MG63 (cell line): Measurements from ENCODE around the gene EPHB2. TPM values are rescaled to one million over a fixed set of nuclear protein-coding genes. Genes with fewer than 3 reads are reported as not detected.
A peak's percentile ranks its signal among the peaks of the same experiment; 100 is the strongest.
"Not testable (repeated sequence)": the region's sequence is repeated elsewhere in the genome, so short reads cannot be mapped to it uniquely, and the experiment has no call there.

Experiments
- DNase-seq: peaks from one replicate; pipeline ENCODE4 v3.0.0-alpha.2; 2020
- H3K27me3 ChIP-seq: fragments of 250-450 bp; sonication (Bioruptor Pico); 2 replicates; pipeline ENCODE4 v1.5.1; 2020; ENCODE audit warnings: mild to moderate bottlenecking, moderate library complexity
- H3K36me3 ChIP-seq: fragments of 250-450 bp; sonication (Bioruptor Pico); 2 replicates; pipeline ENCODE4 v1.5.1; 2020; ENCODE audit warnings: mild to moderate bottlenecking, moderate library complexity
- H3K4me3 ChIP-seq: fragments of 250-450 bp; sonication (Bioruptor Pico); 2 replicates; pipeline ENCODE4 v1.5.1; 2020; ENCODE audit warnings: mild to moderate bottlenecking, moderate library complexity
- H3K9me3 ChIP-seq: fragments of 250-450 bp; sonication (Bioruptor Pico); 2 replicates; pipeline ENCODE4 v1.5.1; 2020; ENCODE audit warnings: mild to moderate bottlenecking, moderate library complexity
- total RNA-seq: library from RNA; depleted of rRNA; stranded (reverse); fragments of >200 nt; shearing (Covaris generic); gene quantifications from 2 replicates; pipeline ENCODE4 v1.2.3, GENCODE V29; 2014; ENCODE audit warnings: low replicate concordance

EPHB2 gene
- total RNA-seq, 1 experiment from 2014 or later, result 19.6 TPM

GRCh38 chr1:22917989-22918388, 207.3 kb downstream of the EPHB2 start:
- no peak overlapping the region for H3K4me3 ChIP-seq
- H3K27me3 ChIP-seq, result no peaks in the 10 kb centered on the region
- DNase-seq, result no peak
- no peaks in the 10 kb centered on the region for H3K36me3 ChIP-seq
- peaks cover 5% of the 10 kb centered on the region for H3K9me3 ChIP-seq

- Histone ChIP-seq H3K27me3 (no peaks in the 10 kb centered on the region), H3K36me3 (no peaks in the 10 kb centered on the region), H3K4me3 (no peak overlapping the region), H3K9me3 (peaks cover 7% of the 10 kb centered on the region)
- DNase-seq, result no peak
Observed at GRCh38 chr1:22918644-22919043, 208.0 kb downstream of the EPHB2 start.

- no peaks in the 10 kb centered on the region for H3K27me3 ChIP-seq
- DNase-seq, result no peak
Observed at GRCh38 chr1:22919341-22920025, 208.8 kb downstream of the EPHB2 start.

GRCh38 chr1:22920026-22920733, 209.5 kb downstream of the EPHB2 start:
- Histone ChIP-seq H3K9me3 (peaks cover 7% of the 10 kb centered on the region), H3K27me3 (no peaks in the 10 kb centered on the region), H3K4me3 (no peak overlapping the region), H3K36me3 (no peaks in the 10 kb centered on the region)
- DNase-seq, result no peak

More at GRCh38 chr1:22919341-22920025, 208.8 kb downstream of the EPHB2 start:
- Histone ChIP-seq H3K4me3 (no peak overlapping the region), H3K36me3 (no peaks in the 10 kb centered on the region), H3K9me3 (peaks cover 7% of the 10 kb centered on the region)

- DNase-seq, result no peak
- H3K36me3 ChIP-seq, result no peaks in the 10 kb centered on the region
- no peaks in the 10 kb centered on the region for H3K27me3 ChIP-seq
- no peak overlapping the region for H3K4me3 ChIP-seq
- H3K9me3 ChIP-seq, result peaks cover 7% of the 10 kb centered on the region
Observed at GRCh38 chr1:22920734-22921451, 210.3 kb downstream of the EPHB2 start.

DNA sequence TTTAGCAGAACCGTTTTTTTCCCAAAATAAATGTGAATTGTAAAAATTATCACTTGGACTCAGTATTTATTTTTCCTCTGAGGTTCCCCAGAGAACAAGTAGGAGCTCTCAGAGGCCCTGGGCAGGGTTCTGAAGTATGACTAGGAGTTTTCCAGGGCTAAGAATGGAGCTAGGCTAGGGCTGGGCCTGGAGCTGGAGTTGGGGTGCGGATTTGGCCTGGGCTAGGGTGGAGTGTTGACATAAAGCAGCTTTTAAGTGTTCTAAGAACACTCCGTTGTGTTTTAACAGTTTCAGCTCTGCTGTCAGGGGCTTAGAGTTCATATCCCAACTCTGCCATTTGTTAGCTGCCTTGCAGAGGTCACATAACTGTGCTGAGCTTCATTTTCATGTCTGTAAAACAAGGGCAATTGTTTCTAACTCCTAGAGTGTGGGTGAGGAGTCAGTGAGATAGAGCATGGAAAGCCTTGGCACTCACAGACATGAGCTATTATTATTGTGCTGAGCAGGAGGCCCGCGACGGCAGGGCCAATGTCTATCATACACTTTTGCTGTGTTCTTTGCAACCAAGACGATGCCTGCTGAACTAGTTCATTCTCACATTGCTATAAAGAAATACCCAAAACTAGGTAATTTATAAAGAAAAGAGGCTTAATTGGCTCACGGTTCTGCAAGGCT, 210.9 kb downstream of the EPHB2 start:
- peaks cover 7% of the 10 kb centered on the region for H3K9me3 ChIP-seq
- H3K27me3 ChIP-seq, result 0 out of 2 replicates have a peak, but pooled peaks cover 2% of the 10 kb centered on the region
- no peak for DNase-seq
- H3K4me3 ChIP-seq, result no peak overlapping the region
- no peaks in the 10 kb centered on the region for H3K36me3 ChIP-seq

GRCh38 chr1:22922640-22923039, 212.0 kb downstream of the EPHB2 start:
- no peaks in the 10 kb centered on the region for H3K36me3 ChIP-seq
- no peak for DNase-seq
- peaks cover 7% of the 10 kb centered on the region for H3K9me3 ChIP-seq
- 0 out of 2 replicates have a peak, but pooled peaks cover 3% of the 10 kb centered on the region for H3K27me3 ChIP-seq
- H3K4me3 ChIP-seq, result no peak overlapping the region

GRCh38 chr1:22925111-22925510, 214.5 kb downstream of the EPHB2 start:
- 0 out of 2 replicates have a peak, but pooled peaks cover 3% of the 10 kb centered on the region for H3K27me3 ChIP-seq
- no peak overlapping the region for H3K4me3 ChIP-seq
- DNase-seq, result no peak
- peaks cover 7% of the 10 kb centered on the region for H3K9me3 ChIP-seq
- no peaks in the 10 kb centered on the region for H3K36me3 ChIP-seq

- Histone ChIP-seq H3K27me3 (0 out of 2 replicates have a peak, but pooled peaks cover 3% of the 10 kb centered on the region), H3K9me3 (0 out of 2 replicates have a peak, but pooled peaks cover 3% of the 10 kb centered on the region), H3K4me3 (no peak overlapping the region), H3K36me3 (no peaks in the 10 kb centered on the region)
- peak; percentile 45 for DNase-seq
Observed at GRCh38 chr1:22930240-22930912, 219.7 kb downstream of the EPHB2 start.

- Histone ChIP-seq H3K4me3 (no peak overlapping the region), H3K36me3 (no peaks in the 10 kb centered on the region), H3K27me3 (no peaks in the 10 kb centered on the region), H3K9me3 (0 out of 2 replicates have a peak, but pooled peaks cover 4% of the 10 kb centered on the region)
- no peak for DNase-seq
Observed at GRCh38 chr1:22932803-22933470, 222.3 kb downstream of the EPHB2 start.

DNA sequence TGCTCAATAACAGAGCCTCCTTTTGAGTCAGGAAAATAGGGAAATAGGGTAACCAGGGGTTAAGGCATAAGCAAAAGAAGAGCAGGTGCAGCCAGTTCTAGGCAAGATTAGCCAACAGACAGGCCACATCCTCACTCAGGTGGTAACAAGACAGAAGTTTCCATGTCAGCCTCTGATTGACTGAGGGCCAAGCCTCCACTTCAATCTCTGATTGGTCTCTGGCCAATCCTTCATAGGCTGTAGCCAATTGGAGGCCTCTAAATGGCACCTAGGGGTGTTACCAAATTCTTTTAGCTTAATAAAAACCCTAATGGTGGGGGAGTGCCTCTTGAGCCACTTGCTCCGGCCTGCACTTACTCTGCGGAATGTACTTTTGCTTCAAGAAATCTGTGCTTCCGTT, 224.8 kb downstream of the EPHB2 start:
- H3K27me3 ChIP-seq, result no peaks in the 10 kb centered on the region
- no peak overlapping the region for H3K4me3 ChIP-seq
- H3K36me3 ChIP-seq, result no peaks in the 10 kb centered on the region
- no peak for DNase-seq
- H3K9me3 ChIP-seq, result peaks cover 11% of the 10 kb centered on the region; the same call in 1 of the 2 replicates

DNA sequence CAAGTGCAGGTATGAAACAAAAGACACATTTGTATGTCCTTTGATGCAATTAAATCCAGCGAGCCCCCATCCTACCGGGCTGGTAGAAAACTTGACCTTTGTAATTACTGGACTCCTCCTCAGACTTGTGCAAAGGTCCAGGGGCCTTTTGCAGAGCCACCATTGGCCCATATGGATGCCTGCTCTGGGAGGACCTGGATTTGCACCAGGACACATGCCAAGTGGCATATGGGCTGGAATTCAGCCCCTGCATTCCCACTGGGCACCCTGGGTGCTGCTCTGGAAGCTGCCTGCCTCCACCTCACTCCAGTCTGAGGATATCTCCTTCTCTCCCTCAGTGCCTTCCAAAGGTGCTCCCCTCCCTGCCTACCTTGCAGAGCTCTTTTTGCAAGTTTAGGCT, 226.0 kb downstream of the EPHB2 start:
- H3K4me3 ChIP-seq, result no peak overlapping the region
- H3K9me3 ChIP-seq, result peaks cover 24% of the 10 kb centered on the region
- no peaks in the 10 kb centered on the region for H3K36me3 ChIP-seq
- no peak for DNase-seq
- no peaks in the 10 kb centered on the region for H3K27me3 ChIP-seq

DNA sequence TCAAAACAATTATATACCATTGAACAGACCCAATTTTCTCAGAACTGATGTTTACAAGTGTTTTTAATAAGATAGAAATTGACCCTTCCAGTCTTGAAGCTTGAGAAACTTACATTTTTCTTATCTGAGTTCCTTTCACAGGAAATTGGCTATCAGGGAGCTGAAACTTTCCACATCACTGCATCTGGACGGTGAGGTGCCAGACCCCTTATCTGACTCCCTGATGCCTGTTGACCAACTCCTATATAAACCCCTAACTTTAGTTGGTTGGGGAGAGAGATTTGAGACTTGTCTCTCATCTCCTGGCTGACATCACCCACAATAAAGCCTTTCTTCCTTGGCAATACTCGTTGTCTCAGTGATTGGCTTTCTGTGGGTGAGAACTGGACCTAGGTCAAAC, 230.6 kb downstream of the EPHB2 start:
- Histone ChIP-seq H3K27me3 (no peaks in the 10 kb centered on the region), H3K9me3 (peaks cover 22% of the 10 kb centered on the region), H3K4me3 (no peak overlapping the region), H3K36me3 (no peaks in the 10 kb centered on the region)
- no peak for DNase-seq

GRCh38 chr1:22944346-22945055, 233.9 kb downstream of the EPHB2 start:
- H3K4me3 ChIP-seq, result no peak overlapping the region
- H3K9me3 ChIP-seq, result peaks cover 21% of the 10 kb centered on the region
- H3K36me3 ChIP-seq, result no peaks in the 10 kb centered on the region
- DNase-seq, result no peak
- H3K27me3 ChIP-seq, result peaks cover 2% of the 10 kb centered on the region; the same call in 1 of the 2 replicates

- peaks cover 16% of the 10 kb centered on the region for H3K9me3 ChIP-seq
- H3K4me3 ChIP-seq, DNase-seq, H3K27me3 ChIP-seq, H3K36me3 ChIP-seq: not testable (repeated sequence)
Observed at GRCh38 chr1:22945171-22945570, 234.5 kb downstream of the EPHB2 start.
